DMS114 treated with DMSO at 0.1 percent for 48 hours (cell line): ENCODE measurements around the gene ZNF862.

Source experiments
- DNase-seq: peaks from one replicate; lab custom pipeline; 2025; ENCODE audit not compliant: unreplicated experiment; lab: John Stamatoyannopoulos, UW

ZNF862 gene

DNA sequence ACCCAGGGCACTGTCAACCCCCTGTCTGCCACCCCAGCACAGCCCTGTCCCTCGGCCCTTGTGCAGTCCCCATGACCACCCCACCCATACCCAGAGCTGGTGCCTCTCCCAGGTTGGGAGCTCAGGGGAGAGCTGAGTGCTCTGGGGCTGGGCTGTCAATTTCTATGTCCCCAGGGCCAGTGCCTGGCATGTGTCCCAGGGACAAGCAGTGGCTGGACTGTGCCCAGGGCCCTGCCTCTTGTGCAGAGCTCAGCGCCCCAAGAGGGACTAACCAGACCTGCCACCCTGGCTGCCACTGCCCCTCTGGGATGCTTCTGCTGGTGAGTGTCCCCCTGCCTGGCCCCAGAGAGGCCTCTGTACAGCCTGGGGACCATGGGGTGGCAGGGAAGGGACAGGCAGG, 29.0 kb upstream of the ZNF862 start:
- no peak for DNase-seq

DNA sequence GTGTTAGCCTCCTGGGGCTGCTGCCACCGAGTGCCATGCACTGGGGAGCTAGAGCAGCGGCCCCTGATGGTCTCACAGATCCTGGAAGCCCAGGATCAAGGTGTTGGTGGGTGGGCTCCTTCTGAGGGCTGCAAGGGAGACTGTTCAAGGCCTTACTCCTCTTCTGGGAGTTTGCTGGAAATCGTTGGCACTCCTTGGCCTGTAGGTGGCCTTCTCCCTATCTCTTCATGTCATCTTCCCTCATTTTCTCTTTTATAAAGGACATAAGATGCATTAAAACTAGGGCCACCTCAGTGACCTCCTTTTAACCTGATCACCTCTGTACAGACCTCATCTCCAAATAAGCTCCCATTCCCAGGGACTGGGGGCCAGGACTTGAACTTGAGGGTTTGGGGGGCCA, 27.0 kb upstream of the ZNF862 start:
- DNase-seq = no peak

DNA sequence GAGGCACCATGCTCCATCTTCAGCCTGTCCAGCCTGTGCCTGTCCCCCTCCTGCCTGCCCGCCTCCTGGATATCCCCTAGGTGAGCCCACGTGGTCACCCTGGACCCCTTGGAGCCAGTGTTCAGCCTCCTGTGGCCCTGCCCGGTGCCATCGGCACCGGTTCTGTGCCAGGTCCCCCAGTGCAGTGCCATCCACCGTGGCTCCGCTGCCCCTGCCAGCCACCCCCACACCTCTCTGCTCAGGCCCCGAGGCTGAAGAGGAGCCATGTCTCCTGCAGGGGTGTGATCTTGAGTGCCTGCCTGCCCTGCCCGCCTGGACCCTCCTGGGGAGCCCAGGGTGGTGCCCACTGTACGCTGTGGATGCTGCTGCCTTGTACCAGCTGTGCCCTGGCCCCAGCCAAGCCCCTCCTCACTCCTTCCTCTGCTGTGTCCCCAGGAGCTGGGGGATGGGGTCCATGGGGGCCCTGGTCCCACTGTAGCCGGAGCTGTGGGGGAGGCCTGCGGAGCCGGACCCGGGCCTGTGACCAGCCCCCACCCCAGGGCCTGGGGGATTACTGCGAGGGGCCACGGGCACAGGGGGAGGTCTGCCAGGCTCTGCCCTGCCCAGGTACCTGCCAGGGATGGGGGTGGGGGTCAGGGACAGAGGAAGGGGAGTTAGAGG, 26.2 kb upstream of the ZNF862 start:
- no peak for DNase-seq

DNA sequence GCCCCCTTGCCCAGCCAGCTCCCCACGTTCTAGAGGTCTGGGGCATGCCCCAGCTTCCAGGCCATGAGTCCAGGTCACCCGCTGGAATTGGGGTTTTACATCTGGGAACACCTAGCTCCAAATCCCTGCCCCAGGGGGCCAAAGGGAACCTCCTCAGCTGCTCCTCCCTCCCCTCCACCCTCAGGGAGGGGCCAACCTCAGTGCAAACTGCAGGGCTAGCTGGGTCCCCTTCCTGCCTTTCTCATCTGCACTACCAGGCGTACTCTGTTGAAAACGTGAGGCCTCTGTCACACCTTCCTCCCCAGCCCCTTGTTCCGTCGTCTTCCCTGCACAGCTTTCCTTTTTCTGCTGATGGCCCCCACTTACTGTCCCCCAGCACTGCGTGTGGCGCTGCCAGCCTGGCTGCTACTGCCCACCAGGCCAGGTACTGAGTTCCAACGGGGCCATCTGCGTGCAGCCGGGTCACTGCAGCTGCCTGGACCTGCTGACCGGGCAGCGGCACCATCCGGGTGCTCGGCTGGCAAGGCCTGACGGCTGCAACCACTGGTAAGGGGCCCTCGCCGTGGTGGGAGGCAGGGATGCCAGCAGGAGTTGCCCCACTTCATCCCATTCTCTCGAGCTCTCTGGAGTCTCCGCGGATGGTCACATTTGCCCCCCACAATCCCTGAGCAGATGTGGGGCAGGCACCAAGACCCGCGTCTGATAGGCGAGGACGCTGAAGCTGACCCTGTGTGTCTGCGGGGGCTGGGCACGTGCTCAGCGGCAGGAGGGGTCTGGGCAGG, 24.7 kb upstream of the ZNF862 start:
- DNase-seq = no peak

DNA sequence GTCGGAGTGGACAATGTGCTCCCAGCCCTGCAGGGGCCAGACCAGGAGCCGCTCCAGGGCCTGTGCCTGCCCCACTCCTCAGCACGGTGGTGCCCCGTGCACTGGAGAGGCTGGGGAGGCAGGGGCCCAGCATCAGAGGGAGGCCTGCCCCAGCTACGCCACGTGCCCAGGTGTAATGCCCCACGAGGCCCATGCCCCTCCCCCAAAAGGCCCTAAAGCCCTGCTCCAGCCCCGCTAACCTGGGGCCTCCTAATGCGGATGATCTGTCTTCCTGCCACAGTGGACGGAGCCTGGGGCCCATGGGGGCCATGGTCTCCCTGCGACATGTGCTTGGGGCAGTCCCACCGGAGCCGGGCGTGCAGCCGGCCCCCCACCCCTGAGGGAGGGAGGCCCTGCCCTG, 23.7 kb upstream of the ZNF862 start:
- DNase-seq = no peak

DNA sequence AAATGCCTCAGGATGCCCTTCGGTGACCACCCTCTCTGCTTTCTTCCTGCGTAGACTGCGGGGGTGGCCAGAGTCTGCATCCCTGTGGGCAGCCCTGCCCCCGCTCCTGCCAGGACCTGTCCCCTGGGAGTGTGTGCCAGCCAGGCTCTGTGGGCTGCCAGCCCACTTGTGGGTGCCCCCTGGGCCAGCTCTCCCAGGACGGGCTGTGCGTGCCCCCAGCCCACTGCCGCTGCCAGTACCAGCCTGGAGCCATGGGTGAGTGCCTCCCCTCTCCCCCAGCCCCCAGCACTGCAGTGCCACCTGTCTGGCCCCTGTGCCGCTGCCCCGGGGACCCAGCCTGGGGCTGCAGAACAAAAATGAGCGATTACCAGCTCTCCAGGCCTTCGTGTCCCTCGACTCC, 23.1 kb upstream of the ZNF862 start:
- no peak for DNase-seq

DNA sequence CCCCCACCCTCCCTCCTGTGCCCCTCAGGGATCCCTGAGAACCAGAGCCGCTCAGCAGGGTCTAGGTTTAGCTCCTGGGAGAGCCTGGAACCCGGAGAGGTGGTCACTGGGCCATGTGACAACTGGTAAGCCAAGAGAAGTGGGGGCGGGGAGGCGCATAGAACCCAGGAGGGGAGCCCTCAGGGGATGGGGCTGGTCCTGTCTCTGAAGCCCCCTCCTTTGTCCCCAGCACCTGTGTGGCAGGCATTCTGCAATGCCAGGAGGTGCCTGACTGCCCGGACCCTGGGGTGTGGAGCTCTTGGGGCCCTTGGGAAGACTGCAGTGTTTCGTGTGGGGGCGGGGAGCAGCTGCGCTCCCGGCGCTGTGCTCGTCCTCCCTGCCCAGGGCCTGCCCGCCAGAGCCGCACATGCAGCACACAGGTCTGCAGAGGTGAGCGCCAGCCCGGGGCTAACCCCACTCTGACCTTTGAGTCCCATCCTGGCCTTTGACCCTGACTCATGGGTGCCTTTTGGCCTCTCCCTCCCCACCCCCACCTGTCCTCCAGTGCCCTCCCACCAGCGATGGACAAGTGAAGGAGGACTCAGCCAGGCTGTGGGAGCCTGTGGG, 22.4 kb upstream of the ZNF862 start:
- DNase-seq = no peak

DNA sequence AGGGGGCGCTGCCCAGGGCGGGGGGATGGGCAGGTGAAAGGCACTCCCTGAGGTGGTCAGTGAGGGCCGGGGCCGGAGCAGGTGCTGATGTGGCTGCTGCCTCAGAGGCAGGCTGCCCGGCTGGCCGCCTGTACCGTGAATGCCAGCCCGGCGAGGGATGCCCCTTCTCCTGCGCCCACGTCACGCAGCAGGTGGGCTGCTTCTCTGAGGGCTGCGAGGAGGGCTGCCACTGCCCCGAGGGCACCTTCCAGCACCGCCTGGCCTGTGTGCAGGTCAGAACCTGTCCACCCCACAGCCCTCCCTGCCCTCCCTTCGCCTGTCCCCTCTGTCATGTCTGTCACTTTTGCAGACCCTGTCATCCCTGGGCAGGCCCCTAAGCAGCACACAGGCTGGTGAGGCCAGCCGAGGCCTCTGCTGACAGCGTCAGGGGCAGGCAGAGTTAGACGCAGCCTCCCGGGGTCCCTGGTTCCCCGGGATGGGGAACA, 21.9 kb upstream of the ZNF862 start:
- DNase-seq = no peak

DNA sequence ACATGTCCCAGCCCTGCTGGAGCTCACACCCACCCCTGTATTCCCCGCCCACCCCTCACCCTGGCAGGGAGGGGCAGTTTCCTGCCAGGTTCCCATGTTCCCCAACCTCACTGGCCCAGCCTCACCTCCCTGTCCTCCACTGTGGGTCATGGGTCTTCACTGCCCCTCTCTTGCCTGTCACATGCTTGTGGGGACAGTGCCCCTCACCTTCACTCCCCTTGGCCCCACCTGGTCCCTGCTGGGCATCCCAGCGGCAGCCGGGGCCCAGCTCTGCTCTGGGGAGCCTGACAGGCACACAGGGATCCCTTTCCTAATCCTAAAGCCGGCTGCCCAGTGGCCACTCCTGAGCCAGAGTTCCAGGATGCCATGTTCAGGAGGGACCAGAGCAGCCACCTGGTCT, 21.4 kb upstream of the ZNF862 start:
- no peak for DNase-seq

DNA sequence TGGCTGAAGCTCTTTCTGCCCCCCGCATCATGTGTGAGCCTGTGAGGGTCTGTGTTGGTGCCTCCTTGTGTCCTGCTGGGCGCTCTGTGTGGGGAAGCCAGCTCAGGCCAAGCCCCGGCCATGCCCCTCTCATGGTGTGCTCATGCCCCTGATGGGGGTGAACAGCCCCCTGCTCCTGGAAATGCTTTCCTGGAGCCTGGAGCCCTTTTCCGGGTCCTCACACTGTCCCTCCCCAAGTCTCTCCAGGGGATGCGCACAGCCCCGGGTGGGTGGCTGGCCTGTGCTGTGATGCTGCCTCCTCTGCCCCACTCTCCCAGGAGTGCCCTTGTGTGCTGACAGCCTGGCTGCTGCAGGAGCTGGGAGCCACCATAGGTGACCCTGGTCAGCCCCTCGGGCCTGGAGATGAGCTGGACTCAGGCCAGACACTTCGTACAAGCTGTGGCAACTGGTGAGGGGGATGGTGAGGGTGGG, 20.8 kb upstream of the ZNF862 start:
- DNase-seq = no peak

DNA sequence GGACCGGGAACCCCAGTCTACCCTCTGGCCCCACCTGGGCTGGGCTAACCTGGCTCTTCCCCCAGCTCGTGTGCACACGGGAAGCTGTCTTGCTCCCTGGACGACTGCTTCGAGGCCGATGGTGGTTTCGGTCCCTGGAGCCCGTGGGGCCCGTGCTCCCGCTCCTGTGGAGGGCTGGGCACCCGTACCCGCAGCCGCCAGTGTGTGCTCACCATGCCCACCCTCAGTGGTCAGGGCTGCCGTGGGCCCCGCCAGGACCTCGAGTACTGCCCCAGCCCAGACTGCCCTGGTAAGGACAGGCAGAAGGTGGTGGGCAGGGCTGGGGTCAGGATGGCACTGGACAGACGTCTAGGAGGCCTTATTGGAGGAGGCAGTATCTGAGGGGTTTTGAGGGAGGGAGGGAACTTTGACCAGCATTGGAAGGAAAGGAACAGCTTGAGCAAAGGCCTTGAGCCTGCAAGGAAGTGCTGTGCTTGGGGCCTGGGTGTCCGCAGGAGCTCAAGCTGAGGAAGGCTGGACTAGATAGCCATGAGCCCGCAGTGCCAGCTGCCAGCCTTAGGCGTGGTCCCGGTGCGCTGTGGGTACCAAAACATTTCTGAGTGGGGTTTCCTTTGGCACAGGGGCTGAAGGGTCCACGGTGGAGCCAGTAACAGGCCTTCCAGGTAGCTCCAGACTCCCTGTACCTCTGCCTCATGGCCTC, 20.2 kb upstream of the ZNF862 start:
- no peak for DNase-seq

DNA sequence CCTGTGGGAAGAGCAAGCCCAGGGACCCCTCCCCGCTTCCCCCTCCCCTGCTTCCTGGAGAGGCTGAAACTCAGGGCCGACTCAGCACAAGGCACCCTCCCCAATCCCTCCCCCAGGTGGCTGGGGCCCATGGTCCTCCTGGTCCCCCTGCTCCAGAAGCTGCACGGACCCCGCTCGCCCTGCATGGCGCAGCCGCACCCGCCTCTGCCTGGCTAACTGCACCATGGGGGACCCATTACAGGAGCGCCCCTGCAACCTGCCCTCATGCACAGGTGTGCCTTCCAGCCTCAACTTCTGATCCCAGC, 19.7 kb upstream of the ZNF862 start:
- no peak for DNase-seq

DNA sequence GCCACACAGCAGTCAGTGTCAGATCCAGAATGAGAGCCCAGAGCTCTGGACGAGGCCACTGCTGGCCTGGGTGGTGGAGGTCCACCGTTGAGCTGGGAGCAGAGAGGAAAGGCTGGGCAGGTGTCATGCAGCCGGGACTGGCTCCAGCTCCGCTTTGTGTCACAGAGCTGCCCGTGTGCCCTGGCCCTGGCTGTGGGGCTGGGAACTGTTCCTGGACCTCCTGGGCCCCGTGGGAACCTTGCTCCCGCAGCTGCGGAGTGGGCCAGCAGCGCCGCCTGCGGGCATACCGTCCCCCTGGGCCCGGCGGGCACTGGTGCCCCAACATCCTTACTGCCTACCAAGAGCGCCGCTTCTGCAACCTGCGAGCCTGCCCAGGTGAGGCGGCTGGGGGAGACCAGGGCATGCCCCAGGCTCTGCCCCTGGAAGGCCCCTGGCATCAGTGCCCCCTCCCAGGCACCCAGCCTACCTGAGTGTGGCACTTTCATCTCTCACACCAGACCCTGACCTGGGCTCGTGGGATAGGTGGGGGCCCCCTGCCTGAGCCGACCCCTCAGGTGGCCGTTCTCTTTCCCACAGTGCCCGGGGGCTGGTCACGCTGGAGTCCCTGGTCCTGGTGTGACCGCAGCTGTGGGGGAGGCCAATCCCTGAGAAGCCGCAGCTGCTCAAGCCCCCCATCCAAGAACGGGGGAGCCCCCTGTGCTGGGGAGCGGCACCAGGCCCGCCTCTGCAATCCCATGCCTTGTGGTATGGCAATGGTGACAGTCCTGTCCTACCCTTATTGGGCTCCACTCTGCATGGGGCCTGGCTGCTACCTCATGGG, 18.8 kb upstream of the ZNF862 start:
- no peak for DNase-seq

DNA sequence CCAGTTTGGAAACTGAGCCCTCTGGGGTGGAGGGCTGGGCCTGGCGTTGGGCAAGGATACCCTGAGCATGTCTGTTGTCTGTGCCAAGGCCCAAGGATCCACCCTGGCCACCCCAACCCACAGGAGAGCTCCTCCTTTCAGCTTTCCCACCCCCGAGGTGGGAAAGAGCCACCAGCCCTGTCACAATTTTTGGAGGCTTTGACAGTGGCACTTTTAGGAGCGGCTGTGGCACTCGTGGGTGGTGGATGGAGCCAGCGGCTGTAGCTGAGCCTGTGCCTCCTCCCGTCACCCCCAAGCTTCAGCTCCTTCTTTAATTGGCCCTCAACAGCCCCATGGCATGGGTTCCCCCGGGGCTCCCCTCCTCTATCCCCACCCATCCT, 18.2 kb upstream of the ZNF862 start:
- DNase-seq = no peak

DNA sequence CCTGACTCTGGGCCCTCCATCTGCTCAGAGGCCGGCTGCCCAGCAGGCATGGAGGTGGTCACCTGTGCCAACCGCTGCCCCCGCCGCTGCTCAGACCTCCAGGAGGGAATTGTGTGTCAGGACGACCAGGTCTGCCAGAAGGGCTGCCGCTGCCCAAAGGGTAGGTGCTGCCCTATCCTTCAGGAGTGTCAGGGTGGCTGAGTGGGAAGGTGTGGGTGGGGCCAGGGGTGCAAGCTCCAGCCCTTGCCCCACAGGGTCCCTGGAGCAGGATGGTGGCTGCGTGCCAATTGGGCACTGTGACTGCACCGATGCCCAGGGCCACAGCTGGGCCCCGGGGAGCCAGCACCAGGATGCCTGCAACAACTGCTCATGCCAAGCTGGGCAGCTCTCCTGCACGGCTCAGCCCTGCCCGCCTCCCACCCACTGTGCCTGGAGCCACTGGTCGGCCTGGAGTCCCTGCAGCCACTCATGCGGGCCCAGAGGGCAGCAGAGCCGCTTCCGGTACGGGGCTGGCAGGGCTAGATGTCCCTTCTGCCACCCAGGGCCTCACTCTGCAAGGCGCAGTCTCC, 17.5 kb upstream of the ZNF862 start:
- no peak for DNase-seq

DNA sequence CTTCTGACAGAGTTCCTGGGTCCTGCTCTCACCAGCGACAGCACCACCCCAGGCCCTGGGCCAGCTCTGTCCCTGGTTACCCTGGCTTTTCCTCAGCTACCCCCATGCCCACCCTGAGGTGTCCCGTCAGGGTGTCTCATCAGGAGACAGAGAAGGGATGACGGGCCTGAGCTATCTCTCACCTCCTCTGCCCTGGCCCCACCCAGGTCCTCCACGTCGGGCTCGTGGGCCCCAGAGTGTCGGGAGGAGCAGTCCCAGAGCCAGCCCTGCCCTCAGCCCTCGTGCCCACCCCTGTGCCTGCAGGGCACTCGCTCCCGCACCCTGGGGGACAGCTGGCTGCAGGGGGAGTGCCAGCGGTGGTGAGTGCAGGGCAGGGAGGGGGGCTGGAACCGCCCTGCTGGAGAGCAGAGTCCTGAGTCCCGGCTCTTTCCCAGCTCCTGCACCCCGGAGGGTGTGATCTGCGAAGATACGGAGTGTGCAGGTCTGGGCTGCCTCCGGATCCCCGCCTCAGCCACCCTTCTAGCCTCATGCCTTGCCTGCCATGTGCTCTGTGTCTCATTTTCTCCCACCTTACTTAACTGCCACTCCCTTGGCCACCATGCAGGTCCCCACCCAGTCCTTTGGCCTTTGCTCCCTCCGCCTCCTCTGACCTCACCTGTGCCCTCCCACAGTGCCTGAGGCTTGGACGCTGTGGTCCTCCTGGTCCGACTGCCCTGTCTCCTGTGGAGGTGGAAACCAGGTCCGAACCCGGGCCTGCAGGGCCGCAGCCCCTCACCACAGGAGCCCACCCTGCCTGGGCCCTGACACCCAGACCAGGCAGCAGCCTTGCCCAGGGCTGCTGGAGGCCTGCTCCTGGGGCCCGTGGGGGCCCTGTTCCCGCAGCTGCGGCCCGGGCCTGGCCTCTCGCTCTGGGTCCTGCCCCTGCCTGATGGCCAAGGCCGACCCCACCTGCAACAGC, 16.7 kb upstream of the ZNF862 start:
- no peak for DNase-seq

DNA sequence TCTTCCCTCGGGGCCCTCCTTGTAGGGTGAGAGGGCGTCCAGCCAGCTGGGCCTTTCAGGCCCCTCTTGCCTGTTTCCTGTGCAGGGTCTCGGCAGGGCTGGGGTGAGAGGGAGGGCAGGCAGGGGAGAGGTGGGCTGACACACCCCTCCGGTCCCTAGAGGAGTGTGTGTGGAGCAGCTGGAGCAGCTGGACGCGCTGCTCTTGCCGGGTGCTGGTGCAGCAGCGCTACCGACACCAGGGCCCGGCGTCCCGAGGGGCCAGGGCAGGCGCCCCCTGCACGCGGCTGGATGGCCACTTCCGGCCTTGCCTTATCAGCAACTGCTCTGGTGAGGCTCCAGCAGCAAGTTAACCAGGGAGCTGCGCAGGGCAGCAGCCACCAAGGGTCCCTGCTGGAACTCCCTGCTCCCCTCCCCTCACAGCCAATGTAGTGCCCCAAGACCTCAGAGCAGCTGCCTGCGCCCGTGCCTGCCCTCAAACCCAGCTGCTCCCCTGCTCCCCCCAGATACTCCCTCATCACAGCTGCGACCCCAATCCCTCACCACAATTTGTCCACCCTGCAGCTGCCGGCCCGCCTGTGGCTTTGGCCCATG, 15.7 kb upstream of the ZNF862 start:
- DNase-seq = no peak

DNA sequence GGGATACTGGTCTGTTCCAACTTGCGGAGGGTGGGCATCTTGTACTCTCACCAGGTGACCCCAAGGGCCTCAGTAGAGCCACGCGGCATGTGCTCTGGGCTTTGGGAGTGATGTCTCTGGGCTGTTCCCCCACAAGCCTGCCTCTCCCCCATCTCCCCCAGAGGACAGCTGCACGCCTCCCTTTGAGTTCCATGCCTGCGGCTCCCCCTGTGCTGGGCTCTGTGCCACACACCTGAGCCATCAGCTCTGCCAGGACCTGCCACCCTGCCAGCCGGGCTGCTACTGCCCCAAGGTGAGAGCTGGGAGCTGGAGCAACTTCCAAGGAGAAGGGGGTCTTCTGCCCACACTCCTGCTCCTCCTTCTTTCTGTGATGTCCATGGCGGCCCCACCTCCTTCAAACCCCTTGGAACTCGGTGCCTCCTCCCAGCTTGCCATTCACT, 15.0 kb upstream of the ZNF862 start:
- DNase-seq = no peak

DNA sequence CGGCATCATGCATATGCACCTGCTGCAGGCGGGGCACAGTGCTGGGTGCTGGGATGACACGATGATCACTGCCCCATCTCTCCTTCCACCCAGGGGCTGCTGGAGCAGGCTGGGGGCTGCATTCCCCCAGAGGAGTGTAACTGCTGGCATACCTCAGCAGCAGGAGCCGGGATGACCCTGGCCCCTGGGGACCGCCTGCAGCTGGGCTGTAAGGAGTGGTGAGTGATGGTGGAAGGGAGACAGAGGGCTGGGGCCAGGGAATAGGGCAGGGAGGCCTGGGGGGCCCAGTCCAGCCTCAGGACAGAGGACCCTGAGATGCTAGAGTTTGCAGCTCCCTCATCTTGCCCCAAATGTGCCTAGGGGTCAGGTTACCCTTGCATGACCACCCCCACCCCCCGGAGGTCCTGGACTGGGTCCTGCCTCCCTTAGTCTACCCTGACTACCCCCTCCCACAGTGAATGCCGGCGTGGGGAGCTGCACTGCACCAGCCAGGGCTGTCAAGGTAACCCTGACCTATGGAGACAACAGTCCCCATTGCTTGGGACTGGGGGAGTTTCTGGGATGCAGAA, 14.5 kb upstream of the ZNF862 start:
- no peak for DNase-seq
